ENCODE measurements around the gene ADCK1. TPM values are rescaled to one million over a fixed set of nuclear protein-coding genes. Genes with fewer than 3 reads are reported as not detected.
A peak's percentile ranks its signal among the peaks of the same experiment; 100 is the strongest.
"Not testable (repeated sequence)": the region's sequence is repeated elsewhere in the genome, so short reads cannot be mapped to it uniquely, and the experiment has no call there.

ADCK1 gene
- 1 to 10 TPM; 2.2 to 2.8 TPM for total RNA-seq

GRCh38 chr14:77799863-77800730 lies at the start of gene ADCK1:
TSS of gene ADCK1 (plus strand) at chr14:77800109. CDS start at chr14:77818979, 18,870 bp downstream.
- Mint-ChIP-seq H3K4me1 (peaks cover 13% of the 10 kb centered on the region), H3K9me3 (no peaks in the 10 kb centered on the region), H3K36me3 (ENCODE audit: low read depth) (no peaks in the 10 kb centered on the region), H3K27ac (peak within 1 kb of the TSS; percentile 52), H3K4me3 (peak within 1 kb of the TSS; percentile 76), H3K27me3 (peaks cover 2% of the 10 kb centered on the region)
- peak; percentile 87 for DNase-seq
- POLR2A ChIA-PET: interaction anchor here (1.3 to 3.3 kb wide), 3 partner anchors 36 to 342 kb away, joined by 4 to 29 read pairs (median 6); partner anchors contain the start of genes AHSA1, SNW1 and VIPAS39
- CTCF ChIA-PET: interaction anchor here (0.6 to 1.4 kb wide), 3 partner anchors 38 to 235 kb away, joined by 3 to 7 read pairs (median 5); partner anchors contain the start of gene SNW1

GRCh38 chr14:77752266-77752665 lies 47.6 kb upstream of the ADCK1 start:
- Mint-ChIP-seq H3K4me3 (no peak overlapping the region), H3K27ac (no peak overlapping the region), H3K27me3 (no peaks in the 10 kb centered on the region), H3K36me3 (ENCODE audit: low read depth) (peaks cover 59% of the 10 kb centered on the region), H3K4me1 (peaks cover 23% of the 10 kb centered on the region), H3K9me3 (no peaks in the 10 kb centered on the region)
- DNase-seq: no peak
- POLR2A ChIA-PET: interaction anchor here (1.7 to 4.0 kb wide), 2 partner anchors 8 to 12 kb away, joined by 6 to 26 read pairs; partner anchors contain the start of gene SNW1
- CTCF ChIA-PET: interaction anchor here (0.7 to 1.0 kb wide), 2 partner anchors 70 to 293 kb away, joined by 3 to 4 read pairs; no protein-coding TSS in a partner anchor

GRCh38 chr14:77752799-77753516 lies 47.0 kb upstream of the ADCK1 start:
- Mint-ChIP-seq H3K36me3 (ENCODE audit: low read depth) (peaks cover 61% of the 10 kb centered on the region), H3K27ac (no peak overlapping the region)

GRCh38 chr14:77760381-77761204 lies 39.3 kb upstream of the ADCK1 start, which contains the start of gene SNW1:
TSS of gene SNW1 (minus strand) at chr14:77761156. CDS start at chr14:77761127, 29 bp downstream.
- Mint-ChIP-seq H3K9me3 (no peaks in the 10 kb centered on the region), H3K4me3 (peak within 1 kb of the TSS; percentile 95), H3K27me3 (no peaks in the 10 kb centered on the region), H3K36me3 (ENCODE audit: low read depth) (peaks cover 26% of the 10 kb centered on the region), H3K4me1 (peaks cover 41% of the 10 kb centered on the region), H3K27ac (peak within 1 kb of the TSS; percentile 93)
- POLR2A ChIA-PET: interaction anchor here (0.7 to 2.9 kb wide), 14 partner anchors 9 to 440 kb away, joined by 3 to 29 read pairs (median 4); partner anchors contain the start of genes ADCK1, ALKBH1, GSTZ1 and POMT2
- DNase-seq: peak; percentile 93
- CTCF ChIA-PET: interaction anchor here (0.9 to 3.0 kb wide), 2 partner anchors 34 to 40 kb away, joined by 3 to 7 read pairs; partner anchors contain the start of gene ADCK1

More at GRCh38 chr14:77752799-77753516, 47.0 kb upstream of the ADCK1 start:
- DNase-seq: no peak
- Mint-ChIP-seq H3K4me1 (peaks cover 30% of the 10 kb centered on the region), H3K9me3 (no peaks in the 10 kb centered on the region), H3K4me3 (no peak overlapping the region), H3K27me3 (no peaks in the 10 kb centered on the region)
- CTCF ChIA-PET: interaction anchor here (1.0 kb wide), 1 partner anchor 294 kb away, joined by 3 read pairs; no protein-coding TSS in a partner anchor
- POLR2A ChIA-PET: interaction anchor here (1.7 to 4.0 kb wide), 2 partner anchors 7 to 11 kb away, joined by 6 to 26 read pairs; partner anchors contain the start of gene SNW1

GRCh38 chr14:77761205-77761931 lies 38.5 kb upstream of the ADCK1 start:
- H3K27ac Mint-ChIP-seq: peak overlapping the region; percentile 93
- peaks cover 26% of the 10 kb centered on the region for H3K36me3 Mint-ChIP-seq (ENCODE audit: low read depth)
- H3K4me3 Mint-ChIP-seq: peak overlapping the region; percentile 95

GRCh38 chr14:77763316-77763715 lies 36.6 kb upstream of the ADCK1 start:
- CTCF ChIA-PET: interaction anchor here (3.0 kb wide), 1 partner anchor 37 kb away, joined by 7 read pairs; the partner anchor contains the start of gene ADCK1
- no peak overlapping the region for H3K4me3 Mint-ChIP-seq

More at GRCh38 chr14:77761205-77761931, 38.5 kb upstream of the ADCK1 start:
- H3K4me1 Mint-ChIP-seq: peaks cover 37% of the 10 kb centered on the region
- H3K27me3 Mint-ChIP-seq: no peaks in the 10 kb centered on the region
- ChIA-PET CTCF (interaction anchor here (3.0 kb wide), 1 partner anchor 39 kb away, joined by 7 read pairs; the partner anchor contains the start of gene ADCK1), POLR2A (interaction anchor here (1.1 to 2.9 kb wide), 7 partner anchors 10 to 54 kb away, joined by 3 to 29 read pairs (median 11); partner anchors contain the start of genes ADCK1, ALKBH1 and SLIRP)
- H3K9me3 Mint-ChIP-seq: no peaks in the 10 kb centered on the region
- DNase-seq: peak; percentile 19

GRCh38 chr14:77763978-77764377 lies 35.9 kb upstream of the ADCK1 start:
- no peak overlapping the region for H3K27ac Mint-ChIP-seq
- no peak for DNase-seq
- peaks cover 11% of the 10 kb centered on the region for H3K36me3 Mint-ChIP-seq (ENCODE audit: low read depth)
- no peaks in the 10 kb centered on the region for H3K27me3 Mint-ChIP-seq
- H3K9me3 Mint-ChIP-seq: no peaks in the 10 kb centered on the region
- peaks cover 26% of the 10 kb centered on the region for H3K4me1 Mint-ChIP-seq
- POLR2A ChIA-PET: interaction anchor here (1.0 to 1.5 kb wide), 3 partner anchors 12 to 56 kb away, joined by 3 to 6 read pairs (median 4); partner anchors contain the start of genes ADCK1 and SLIRP
- H3K4me3 Mint-ChIP-seq: no peak overlapping the region
- CTCF ChIA-PET: no interaction called here

More at GRCh38 chr14:77763316-77763715, 36.6 kb upstream of the ADCK1 start:
- H3K27me3 Mint-ChIP-seq: no peaks in the 10 kb centered on the region
- no peak overlapping the region for H3K27ac Mint-ChIP-seq
- POLR2A ChIA-PET: interaction anchor here (1.0 to 1.5 kb wide), 3 partner anchors 11 to 55 kb away, joined by 3 to 6 read pairs (median 4); partner anchors contain the start of genes ADCK1 and SLIRP
- DNase-seq: no peak
- H3K36me3 Mint-ChIP-seq (ENCODE audit: low read depth): peaks cover 18% of the 10 kb centered on the region
- H3K4me1 Mint-ChIP-seq: peaks cover 29% of the 10 kb centered on the region
- no peaks in the 10 kb centered on the region for H3K9me3 Mint-ChIP-seq

GRCh38 chr14:77768442-77769069 lies 31.4 kb upstream of the ADCK1 start:
- H3K36me3 Mint-ChIP-seq (ENCODE audit: low read depth); POLR2A ChIA-PET; H3K9me3 Mint-ChIP-seq; H3K4me1 Mint-ChIP-seq; DNase-seq; H3K27me3 Mint-ChIP-seq; CTCF ChIA-PET; H3K4me3 Mint-ChIP-seq; H3K27ac Mint-ChIP-seq: not testable (repeated sequence)

- H3K4me3 Mint-ChIP-seq; DNase-seq; H3K27ac Mint-ChIP-seq; H3K9me3 Mint-ChIP-seq; H3K36me3 Mint-ChIP-seq (ENCODE audit: low read depth); H3K4me1 Mint-ChIP-seq; CTCF ChIA-PET; H3K27me3 Mint-ChIP-seq; POLR2A ChIA-PET: not testable (repeated sequence)
Measured at GRCh38 chr14:77773966-77774365, 25.9 kb upstream of the ADCK1 start.

- Mint-ChIP-seq H3K4me3 (no peak overlapping the region), H3K27ac (no peak overlapping the region), H3K36me3 (ENCODE audit: low read depth) (no peaks in the 10 kb centered on the region), H3K27me3 (peaks cover 2% of the 10 kb centered on the region), H3K4me1 (no peaks in the 10 kb centered on the region), H3K9me3 (no peaks in the 10 kb centered on the region)
- no peak for DNase-seq
- ChIA-PET CTCF (no interaction called here), POLR2A (no interaction called here)
Measured at GRCh38 chr14:77782202-77782601, 17.7 kb upstream of the ADCK1 start.

- H3K9me3 Mint-ChIP-seq: no peaks in the 10 kb centered on the region
- DNase-seq: no peak
- ChIA-PET CTCF (no interaction called here), POLR2A (no interaction called here)
- no peak overlapping the region for H3K4me3 Mint-ChIP-seq
- H3K4me1 Mint-ChIP-seq: no peaks in the 10 kb centered on the region
- H3K27me3 Mint-ChIP-seq: peaks cover 7% of the 10 kb centered on the region
- H3K36me3 Mint-ChIP-seq (ENCODE audit: low read depth): no peaks in the 10 kb centered on the region
- H3K27ac Mint-ChIP-seq: no peak overlapping the region
Measured at GRCh38 chr14:77786148-77786547, 13.8 kb upstream of the ADCK1 start.
